OCI-LY1 (cell line): ENCODE results near the gene ACSM4.

Experiments
- EZH2 ChIP-seq: fragments of 200-600 bp; sonication (generic), shearing (Covaris generic); IDR thresholded peaks from 2 replicates; pipeline ENCODE4 v1.8.0; 2017; ENCODE audit warnings: borderline replicate concordance, mixed run types, mild to moderate bottlenecking, antibody characterized with exemption, low read length, moderate library complexity, mixed read lengths
- TF ChIP-seq, protein P1 (sequence below): fragments of 200-600 bp; sonication (generic), shearing (Covaris generic); IDR thresholded peaks from 2 replicates; pipeline ENCODE4 v1.5.1; 2017; ENCODE audit warnings: mild to moderate bottlenecking, antibody characterized with exemption, low read length, moderate library complexity, mixed read lengths

DNA sequence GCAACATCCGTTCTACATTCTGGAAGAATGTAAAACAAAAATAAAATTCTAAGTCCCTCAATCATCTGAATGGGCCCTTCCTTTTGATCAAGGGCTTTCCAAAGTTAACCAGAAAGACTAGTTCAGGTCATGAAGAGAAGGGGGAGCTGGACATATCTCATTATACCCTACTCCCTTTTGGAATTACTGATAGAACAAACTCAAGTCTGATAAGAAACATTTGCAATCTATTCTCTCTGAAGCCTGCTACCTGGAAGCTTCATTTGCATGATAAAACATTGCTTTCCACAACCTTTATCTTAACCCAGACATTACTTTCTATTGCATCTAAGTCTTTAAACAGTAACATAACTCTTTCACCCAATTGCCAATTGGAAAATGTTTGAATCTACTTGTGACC is 8.3 kb upstream of the ACSM4 start:
- TF ChIP-seq, protein P1, sequence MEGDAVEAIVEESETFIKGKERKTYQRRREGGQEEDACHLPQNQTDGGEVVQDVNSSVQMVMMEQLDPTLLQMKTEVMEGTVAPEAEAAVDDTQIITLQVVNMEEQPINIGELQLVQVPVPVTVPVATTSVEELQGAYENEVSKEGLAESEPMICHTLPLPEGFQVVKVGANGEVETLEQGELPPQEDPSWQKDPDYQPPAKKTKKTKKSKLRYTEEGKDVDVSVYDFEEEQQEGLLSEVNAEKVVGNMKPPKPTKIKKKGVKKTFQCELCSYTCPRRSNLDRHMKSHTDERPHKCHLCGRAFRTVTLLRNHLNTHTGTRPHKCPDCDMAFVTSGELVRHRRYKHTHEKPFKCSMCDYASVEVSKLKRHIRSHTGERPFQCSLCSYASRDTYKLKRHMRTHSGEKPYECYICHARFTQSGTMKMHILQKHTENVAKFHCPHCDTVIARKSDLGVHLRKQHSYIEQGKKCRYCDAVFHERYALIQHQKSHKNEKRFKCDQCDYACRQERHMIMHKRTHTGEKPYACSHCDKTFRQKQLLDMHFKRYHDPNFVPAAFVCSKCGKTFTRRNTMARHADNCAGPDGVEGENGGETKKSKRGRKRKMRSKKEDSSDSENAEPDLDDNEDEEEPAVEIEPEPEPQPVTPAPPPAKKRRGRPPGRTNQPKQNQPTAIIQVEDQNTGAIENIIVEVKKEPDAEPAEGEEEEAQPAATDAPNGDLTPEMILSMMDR: no peak
- no peak for TF ChIP-seq EZH2
